Activated CD4-positive, alpha-beta T cell treated with anti-CD3 and anti-CD28 coated beads for 36 hours (primary cell): ENCODE data around the gene TENM3. TPM values are rescaled to one million over a fixed set of nuclear protein-coding genes. Genes with fewer than 3 reads are reported as not detected.

Experiments used
- ATAC-seq: fragments of 200-7000 bp; cut with Tn5 transposase; one replicate; pipeline ENCODE4 v1.10.0; 2021; ENCODE audit warnings: mild to moderate bottlenecking, moderate library complexity
- CTCF ChIA-PET: fragments of 350-600 bp; sonication (Branson Sonifier 250); formaldehyde crosslinking; loops from one replicate; lab custom pipeline; 2021; ENCODE audit warnings: antibody characterized with exemption; lab: Charles Lee
- POLR2A ChIA-PET: fragments of 350-600 bp; sonication (Branson Sonifier 250); formaldehyde crosslinking; loops from one replicate; lab custom pipeline; 2021; ENCODE audit warnings: antibody characterized with exemption, inconsistent platforms; lab: Charles Lee
- DNase-seq: peaks from one replicate; pipeline ENCODE4 v3.0.0-alpha.2; 2020
- H3K27ac Mint-ChIP-seq: one replicate; pipeline ENCODE4 v1.8.0; 2021; ENCODE audit warnings: mixed read lengths
- H3K27me3 Mint-ChIP-seq: one replicate; pipeline ENCODE4 v1.8.0; 2021; ENCODE audit warnings: mixed read lengths
- H3K36me3 Mint-ChIP-seq: one replicate; pipeline ENCODE4 v1.8.0; 2021; ENCODE audit warnings: low read depth, mixed read lengths
- H3K4me1 Mint-ChIP-seq: one replicate; pipeline ENCODE4 v1.8.0; 2021; ENCODE audit warnings: mixed read lengths
- H3K4me3 Mint-ChIP-seq: one replicate; pipeline ENCODE4 v1.8.0; 2021; ENCODE audit warnings: mild to moderate bottlenecking, moderate library complexity, mixed read lengths
- H3K9me3 Mint-ChIP-seq: one replicate; pipeline ENCODE4 v1.8.0; 2021; ENCODE audit warnings: low read depth, mixed read lengths
- intact Hi-C, 2 experiments: fragments of 100-400 bp; cut with DNase I in 1 of 2; cut with micrococcal nuclease in 1 of 2; formaldehyde crosslinking; loops; one replicate each; pipeline versions ENCODE4 v1.14.2 to v1.15.1; 2022 to 2024; cut with DNase I, micrococcal nuclease
- total RNA-seq, 2 experiments: library from RNA; stranded (reverse); gene quantifications; one replicate each; pipeline ENCODE4 v1.2.3, GENCODE V29; 2021

The TENM3 gene
- total RNA-seq, 2 experiments from 2014 or later, result not detected

GRCh38 chr4:182325397-182325796, 82.2 kb downstream of the TENM3 start:
- Mint-ChIP-seq H3K27me3 (peaks cover 4% of the 10 kb centered on the region), H3K4me1 (no peaks in the 10 kb centered on the region), H3K36me3 (no peaks in the 10 kb centered on the region), H3K9me3 (no peaks in the 10 kb centered on the region), H3K27ac (no peak overlapping the region), H3K4me3 (no peak overlapping the region)
- intact Hi-C loops, result no loop called here
- POLR2A ChIA-PET, result no interaction called here
- CTCF ChIA-PET, result no interaction called here
- ATAC-seq, result no peak
- no peak for DNase-seq

GRCh38 chr4:182325848-182326255, 82.7 kb downstream of the TENM3 start:
- no peak overlapping the region for H3K27ac Mint-ChIP-seq
- H3K4me1 Mint-ChIP-seq, result no peaks in the 10 kb centered on the region
- ATAC-seq (no peak), DNase-seq (no peak)
- H3K27me3 Mint-ChIP-seq, result peaks cover 4% of the 10 kb centered on the region
- ChIA-PET CTCF (no interaction called here), POLR2A (no interaction called here)
- H3K4me3 Mint-ChIP-seq, result no peak overlapping the region
- H3K36me3 Mint-ChIP-seq, result no peaks in the 10 kb centered on the region
- intact Hi-C loops, result no loop called here
- H3K9me3 Mint-ChIP-seq, result no peaks in the 10 kb centered on the region

GRCh38 chr4:182328505-182328904, 85.3 kb downstream of the TENM3 start:
- Mint-ChIP-seq H3K9me3 (no peaks in the 10 kb centered on the region), H3K27ac (no peak overlapping the region), H3K27me3 (no peaks in the 10 kb centered on the region), H3K4me1 (no peaks in the 10 kb centered on the region), H3K36me3 (no peaks in the 10 kb centered on the region), H3K4me3 (no peak overlapping the region)
- ChIA-PET POLR2A (no interaction called here), CTCF (no interaction called here)
- DNase-seq, result no peak
- intact Hi-C loops, result no loop called here
- no peak for ATAC-seq

DNA sequence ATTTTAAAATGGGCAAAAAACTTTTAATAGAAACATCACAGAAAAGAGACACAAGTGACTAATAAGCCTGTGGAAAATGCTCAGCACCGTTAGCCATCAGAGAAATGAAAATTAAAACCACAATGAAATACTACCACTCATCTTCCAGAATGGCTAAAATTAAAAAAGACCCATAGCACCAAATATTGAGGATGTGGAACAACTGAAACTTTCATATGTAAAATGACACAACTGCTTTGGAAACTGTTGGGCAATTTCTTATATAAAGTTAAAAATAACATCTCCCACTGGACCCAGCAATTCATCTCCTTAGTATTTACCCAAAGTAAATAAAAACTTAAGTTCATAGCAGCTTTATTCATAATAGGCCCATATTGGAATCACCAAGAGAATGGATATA, 94.2 kb downstream of the TENM3 start:
- no peaks in the 10 kb centered on the region for H3K4me1 Mint-ChIP-seq

GRCh38 chr4:182338063-182338462, 94.9 kb downstream of the TENM3 start:
- Mint-ChIP-seq H3K27me3 (no peaks in the 10 kb centered on the region), H3K36me3 (no peaks in the 10 kb centered on the region), H3K4me1 (no peaks in the 10 kb centered on the region), H3K9me3 (peaks cover 2% of the 10 kb centered on the region), H3K27ac (no peak overlapping the region), H3K4me3 (no peak overlapping the region)
- CTCF ChIA-PET, result no interaction called here
- ATAC-seq, result no peak
- intact Hi-C loops, result no loop called here
- POLR2A ChIA-PET, result no interaction called here
- DNase-seq, result no peak

More for the DNA sequence above, 94.2 kb downstream of the TENM3 start:
- no peak for ATAC-seq
- Mint-ChIP-seq H3K36me3 (no peaks in the 10 kb centered on the region), H3K4me3 (no peak overlapping the region), H3K9me3 (peaks cover 2% of the 10 kb centered on the region), H3K27me3 (no peaks in the 10 kb centered on the region), H3K27ac (no peak overlapping the region)
- ChIA-PET CTCF (no interaction called here), POLR2A (no interaction called here)
- no peak for DNase-seq
- intact Hi-C loops, result no loop called here

GRCh38 chr4:182338746-182339145, 95.5 kb downstream of the TENM3 start:
- H3K27me3 Mint-ChIP-seq, result peaks cover 4% of the 10 kb centered on the region
- intact Hi-C loops, result no loop called here
- ATAC-seq, result no peak
- H3K4me1 Mint-ChIP-seq, result no peaks in the 10 kb centered on the region
- no peaks in the 10 kb centered on the region for H3K36me3 Mint-ChIP-seq
- CTCF ChIA-PET, result no interaction called here
- no peak overlapping the region for H3K27ac Mint-ChIP-seq
- peaks cover 2% of the 10 kb centered on the region for H3K9me3 Mint-ChIP-seq
- H3K4me3 Mint-ChIP-seq, result no peak overlapping the region
- POLR2A ChIA-PET, result no interaction called here
- no peak for DNase-seq

DNA sequence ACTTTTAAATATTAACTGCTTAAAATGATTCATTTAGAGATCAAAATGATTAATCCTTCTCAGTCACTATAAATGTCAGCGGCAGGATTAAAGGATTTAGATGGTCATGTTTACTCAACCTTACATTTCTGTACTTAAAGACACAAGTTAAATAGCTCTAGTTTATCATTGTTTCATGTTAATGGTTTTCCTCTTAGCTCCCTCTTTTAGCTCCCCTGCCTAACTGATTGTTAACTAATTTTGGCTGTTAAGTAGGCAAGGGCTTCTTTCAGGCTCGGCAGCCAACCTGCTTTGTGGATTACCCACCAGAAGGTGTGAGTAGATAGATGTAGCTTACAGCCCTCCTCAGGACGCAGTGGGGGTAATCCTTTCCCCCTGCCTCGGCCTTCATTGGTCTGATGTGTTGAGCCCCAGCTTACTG, 96.0 kb downstream of the TENM3 start:
- DNase-seq, result no peak

DNA sequence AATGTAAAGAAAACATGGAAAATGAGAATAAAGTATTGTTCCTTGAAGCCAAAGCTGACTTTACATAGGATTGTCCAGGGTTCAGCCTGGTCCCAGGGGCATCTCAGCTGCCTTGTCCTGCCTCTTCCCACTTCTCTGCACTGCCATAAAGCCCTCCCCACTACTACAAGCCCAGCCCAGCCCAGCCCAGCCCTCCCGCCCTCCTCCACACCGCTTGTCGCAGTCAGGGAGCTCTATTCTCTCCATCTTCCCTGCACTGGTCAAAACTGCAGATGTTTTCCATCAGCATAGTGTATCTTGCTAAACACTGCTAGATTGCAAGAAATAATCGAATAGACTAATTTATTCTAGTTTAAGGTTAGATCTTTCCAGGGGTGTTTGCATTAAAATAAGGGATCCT, 100.3 kb downstream of the TENM3 start:
- CTCF ChIA-PET, result interaction anchor here (0.6 kb wide), 1 partner anchor 963 kb away, joined by 3 read pairs; no protein-coding TSS in a partner anchor
- Mint-ChIP-seq H3K36me3 (no peaks in the 10 kb centered on the region), H3K9me3 (no peaks in the 10 kb centered on the region), H3K4me1 (no peaks in the 10 kb centered on the region), H3K27ac (no peak overlapping the region), H3K4me3 (no peak overlapping the region), H3K27me3 (peaks cover 7% of the 10 kb centered on the region)
- ATAC-seq (no peak), DNase-seq (no peak)
- POLR2A ChIA-PET, result interaction anchor here (0.5 kb wide), 1 partner anchor 106 kb away, joined by 3 read pairs; no protein-coding TSS in a partner anchor
- intact Hi-C loops, result no loop called here

More for the DNA sequence above, 96.0 kb downstream of the TENM3 start:
- intact Hi-C loops, result no loop called here
- Mint-ChIP-seq H3K9me3 (peaks cover 2% of the 10 kb centered on the region), H3K27me3 (peaks cover 4% of the 10 kb centered on the region), H3K4me3 (no peak overlapping the region), H3K36me3 (no peaks in the 10 kb centered on the region), H3K27ac (no peak overlapping the region), H3K4me1 (no peaks in the 10 kb centered on the region)
- ChIA-PET CTCF (interaction anchor here (0.9 kb wide), 1 partner anchor 110 kb away, joined by 3 read pairs; no protein-coding TSS in a partner anchor), POLR2A (no interaction called here)
- no peak for ATAC-seq

DNA sequence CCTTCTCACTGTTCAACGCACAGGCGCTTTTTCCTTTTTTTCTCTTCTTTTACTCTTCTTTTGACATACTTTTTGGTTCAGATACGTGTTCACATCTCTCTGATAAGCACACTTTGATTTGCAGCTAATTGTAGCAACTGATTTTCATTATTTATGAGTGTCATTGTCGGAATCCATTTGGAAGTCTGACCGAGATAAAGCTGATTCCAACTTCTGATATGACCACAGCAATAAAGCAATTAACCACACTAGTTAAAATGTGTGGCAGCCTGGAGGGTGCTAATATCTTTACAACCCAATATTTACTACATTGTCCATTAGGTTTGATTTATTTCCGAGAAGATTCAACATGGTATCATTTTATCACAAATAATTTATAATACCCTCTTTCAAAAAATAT, 101.8 kb downstream of the TENM3 start:
- intact Hi-C loops, result no loop called here
- CTCF ChIA-PET, result no interaction called here
- no peak overlapping the region for H3K27ac Mint-ChIP-seq

DNA sequence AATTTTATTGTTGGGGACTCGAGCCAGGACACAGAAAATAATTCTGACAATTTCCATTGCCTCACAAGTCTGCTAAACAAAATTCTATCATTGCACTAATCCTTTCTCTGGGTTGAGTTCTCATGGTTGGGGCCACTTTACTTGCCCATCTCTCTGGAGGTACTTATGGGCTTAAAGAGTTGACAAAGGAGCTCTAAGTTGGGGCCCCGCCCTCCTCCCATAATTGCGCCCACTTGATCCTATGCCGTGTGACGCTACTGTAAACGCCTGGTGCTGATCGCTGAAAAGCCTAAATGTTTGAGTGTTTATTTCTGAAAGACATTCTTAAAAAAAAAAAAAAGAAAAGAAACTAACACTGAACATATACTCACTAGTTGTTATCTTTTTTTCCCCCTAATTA, 103.0 kb downstream of the TENM3 start:
- ChIA-PET CTCF (no interaction called here), POLR2A (no interaction called here)
- ATAC-seq (no peak), DNase-seq (no peak)
- H3K9me3 Mint-ChIP-seq, result no peaks in the 10 kb centered on the region
- H3K4me1 Mint-ChIP-seq, result no peaks in the 10 kb centered on the region
- no peak overlapping the region for H3K27ac Mint-ChIP-seq
- intact Hi-C loops, result no loop called here
- H3K4me3 Mint-ChIP-seq, result no peak overlapping the region
- H3K36me3 Mint-ChIP-seq, result no peaks in the 10 kb centered on the region
- H3K27me3 Mint-ChIP-seq, result peaks cover 7% of the 10 kb centered on the region

More for the DNA sequence above, 101.8 kb downstream of the TENM3 start:
- DNase-seq (no peak), ATAC-seq (no peak)
- POLR2A ChIA-PET, result no interaction called here
- H3K36me3 Mint-ChIP-seq, result no peaks in the 10 kb centered on the region
- H3K4me1 Mint-ChIP-seq, result no peaks in the 10 kb centered on the region
- no peaks in the 10 kb centered on the region for H3K9me3 Mint-ChIP-seq
- H3K4me3 Mint-ChIP-seq, result no peak overlapping the region
- H3K27me3 Mint-ChIP-seq, result peaks cover 7% of the 10 kb centered on the region

GRCh38 chr4:182346675-182347375, 103.6 kb downstream of the TENM3 start:
- peaks cover 7% of the 10 kb centered on the region for H3K27me3 Mint-ChIP-seq
- intact Hi-C loops, result no loop called here
- H3K9me3 Mint-ChIP-seq, result no peaks in the 10 kb centered on the region
- CTCF ChIA-PET, result no interaction called here
- no peaks in the 10 kb centered on the region for H3K4me1 Mint-ChIP-seq
- ATAC-seq (no peak), DNase-seq (no peak)
- no peak overlapping the region for H3K4me3 Mint-ChIP-seq
- H3K36me3 Mint-ChIP-seq, result no peaks in the 10 kb centered on the region
- no peak overlapping the region for H3K27ac Mint-ChIP-seq
- POLR2A ChIA-PET, result no interaction called here

DNA sequence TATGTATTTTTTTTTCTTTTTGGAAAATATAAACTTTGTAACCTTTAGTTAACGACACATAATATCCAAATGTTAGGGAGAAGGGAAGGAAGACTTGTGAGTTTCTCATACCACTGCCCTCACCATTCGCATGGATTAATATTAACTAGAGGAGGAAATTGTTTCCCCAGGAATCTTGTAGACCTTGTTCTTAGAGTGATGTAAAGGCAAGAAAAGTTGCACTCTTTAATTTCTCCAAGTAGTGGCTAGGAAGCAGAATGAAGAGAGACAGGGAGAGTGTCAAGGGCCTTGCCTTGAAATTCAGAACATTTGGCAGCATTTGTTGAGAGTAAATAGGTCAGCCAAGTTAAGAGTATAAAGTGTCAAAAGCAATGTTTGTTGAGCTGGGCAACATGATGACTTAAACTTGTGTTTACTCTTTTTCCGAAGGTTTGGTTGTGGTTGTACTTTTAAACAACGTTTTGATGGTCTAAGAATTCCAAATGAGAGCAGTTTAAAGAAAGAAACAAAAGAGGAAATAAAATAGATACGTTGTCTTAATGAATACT, 105.7 kb downstream of the TENM3 start:
- no peaks in the 10 kb centered on the region for H3K4me1 Mint-ChIP-seq
- H3K36me3 Mint-ChIP-seq, result no peaks in the 10 kb centered on the region
- intact Hi-C loops, result no loop called here
- H3K9me3 Mint-ChIP-seq, result no peaks in the 10 kb centered on the region
- peaks cover 4% of the 10 kb centered on the region for H3K27me3 Mint-ChIP-seq
- ChIA-PET CTCF (no interaction called here), POLR2A (no interaction called here)
- no peak overlapping the region for H3K4me3 Mint-ChIP-seq
- no peak for ATAC-seq
- no peak overlapping the region for H3K27ac Mint-ChIP-seq
- no peak for DNase-seq
